Natural killer cell treated with Interleukin-12 subunit alpha and Interleukin-12 subunit beta and Interleukin-15 and Interleukin-18, amount 100 ng/mL, for 72 hours (primary cell): Measurements from ENCODE around the gene DBP. TPM values are rescaled to one million over a fixed set of nuclear protein-coding genes. Genes with fewer than 3 reads are reported as not detected.
A peak's percentile ranks its signal among the peaks of the same experiment; 100 is the strongest.

Source experiments
- ATAC-seq, 2 donors: fragments of 150-1000 bp; cut with Tn5 transposase in 1 of 2; sonication (Bioruptor Pico), chemical (Tn5 transposase) in 1 of 2; 2 replicates each; pipeline ENCODE4 v1.10.0; 2021
- DNase-seq: peaks from one replicate; pipeline ENCODE4 v3.0.0; 2022; ENCODE audit warnings: low spot score
- H3K27ac Mint-ChIP-seq, 2 donors: 1 replicate in 1 of 2; 2 replicates in 1 of 2; pipeline ENCODE4 v1.8.0; 2022; ENCODE audit warnings: mixed read lengths in 2 of 2, mild to moderate bottlenecking in 1 of 2, moderate library complexity in 1 of 2
- H3K27me3 Mint-ChIP-seq, 2 donors: 1 replicate in 1 of 2; 2 replicates in 1 of 2; pipeline ENCODE4 v1.8.0; 2022; ENCODE audit warnings: mixed read lengths in 2 of 2
- H3K36me3 Mint-ChIP-seq: one replicate; pipeline ENCODE4 v1.8.0; 2022; ENCODE audit warnings: mixed read lengths
- H3K4me1 Mint-ChIP-seq, 2 donors: 1 replicate in 1 of 2; 2 replicates in 1 of 2; pipeline ENCODE4 v1.8.0; 2022; ENCODE audit warnings: low read depth in 2 of 2, mixed read lengths in 2 of 2, mild to moderate bottlenecking in 1 of 2
- H3K4me3 Mint-ChIP-seq: one replicate; pipeline ENCODE4 v1.8.0; 2022; ENCODE audit warnings: mixed read lengths
- H3K9me3 Mint-ChIP-seq: 2 replicates; pipeline ENCODE4 v1.8.0; 2022; ENCODE audit warnings: mixed read lengths
- total RNA-seq, 2 donors: library from RNA; stranded (reverse); gene quantifications; one replicate each; pipeline ENCODE4 v1.2.3, GENCODE V29; 2022

The DBP gene
- total RNA-seq, 2 donors from 2014 or later, result 3.8 to 3.9 TPM

DNA sequence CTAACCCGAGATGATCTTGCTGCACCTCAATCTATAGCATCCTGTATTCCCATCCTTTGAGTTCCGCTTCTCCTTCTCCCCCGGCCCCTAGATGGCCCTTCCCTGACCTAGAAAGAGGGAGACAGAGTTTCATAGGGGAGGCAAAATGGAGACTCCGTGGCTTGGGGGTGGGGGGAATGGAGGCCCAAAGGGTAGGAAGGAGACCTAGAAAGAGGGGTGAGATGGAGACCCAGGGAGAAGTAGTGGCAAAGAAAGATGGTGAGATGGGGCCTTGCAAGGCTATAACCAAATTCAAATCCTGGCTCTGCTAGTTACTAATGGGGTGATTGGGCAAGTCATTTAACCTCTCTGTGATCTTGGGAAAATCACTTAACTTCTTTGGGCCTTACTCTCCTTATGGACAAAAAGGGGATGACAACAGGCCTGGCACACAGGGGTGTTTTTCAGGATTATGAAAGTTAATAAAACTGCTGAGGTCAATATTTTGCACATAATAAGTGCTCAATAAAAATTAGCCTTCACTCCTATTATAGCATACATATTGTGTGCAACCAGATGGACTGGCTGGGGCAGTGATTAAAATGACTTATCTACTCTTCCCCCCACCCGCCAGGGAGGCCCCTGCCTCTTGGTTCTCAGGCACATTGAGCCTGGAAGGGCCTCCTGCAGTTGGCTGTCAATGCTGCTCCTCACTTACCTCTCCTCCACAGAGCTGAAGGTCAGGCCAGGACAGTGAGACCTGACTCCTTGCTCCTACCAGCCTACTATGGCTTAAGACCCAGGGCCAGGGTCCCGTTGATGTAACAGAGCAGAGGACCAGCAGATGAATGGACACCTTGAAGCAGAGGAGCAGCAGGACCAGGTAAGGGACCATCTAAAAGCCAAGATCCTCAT, 17.2 kb downstream of the DBP start:
- H3K4me3 Mint-ChIP-seq, result peak overlapping the region; percentile 96
- H3K9me3 Mint-ChIP-seq, result peaks cover 3% of the 10 kb centered on the region
- peaks cover 52% of the 10 kb centered on the region in 2 donors for H3K4me1 Mint-ChIP-seq
- DNase-seq (no peak), ATAC-seq (no peak)
- H3K36me3 Mint-ChIP-seq, result peaks cover 19% of the 10 kb centered on the region
- no peaks in the 10 kb centered on the region for H3K27me3 Mint-ChIP-seq
- H3K27ac Mint-ChIP-seq, result peak overlapping the region; percentile 97 to 99

DNA sequence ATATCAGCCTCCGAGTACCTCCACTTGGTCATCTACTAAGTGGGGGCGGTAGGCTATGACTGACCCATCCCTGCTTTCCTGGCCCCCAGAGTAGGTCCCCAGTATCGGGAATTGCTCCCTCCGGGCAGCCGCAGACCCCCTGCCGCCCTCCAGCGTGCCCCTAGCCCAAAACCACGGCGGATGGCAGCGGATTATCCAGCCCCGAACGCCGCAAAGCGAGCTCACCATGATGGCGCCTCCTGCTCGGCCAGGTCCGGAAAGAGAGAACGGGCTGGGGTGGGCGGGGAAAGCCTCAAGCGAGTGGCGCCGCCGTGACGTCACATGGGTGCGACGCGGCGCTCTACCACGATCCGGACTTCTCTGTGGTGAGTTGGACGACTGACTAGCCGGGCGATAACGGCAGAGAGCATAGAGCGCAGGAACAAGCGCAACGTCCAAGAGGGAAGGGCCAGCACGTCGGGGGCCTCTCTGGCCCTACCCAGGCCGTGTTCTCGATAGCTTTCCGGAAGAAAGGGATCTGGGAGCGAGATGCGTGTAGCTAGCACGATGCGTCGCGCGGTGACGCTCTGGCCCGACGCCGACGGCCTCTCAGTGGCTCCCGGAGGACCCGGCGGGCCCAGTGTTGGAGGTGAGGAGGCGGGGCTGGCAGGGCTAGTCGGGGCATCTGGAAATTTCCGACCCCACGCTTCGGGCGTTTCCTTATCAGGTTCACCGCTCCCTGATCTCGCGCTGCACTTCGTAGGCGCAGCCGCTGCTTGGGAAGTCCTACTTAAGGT, 18.1 kb downstream of the DBP start, which contains the start of the genes RPL18 and SPHK2:
TSS of gene RPL18 (minus strand) at position 263 of the 776 bp plus-strand sequence. CDS start at position 228, 35 bp downstream.
TSS of gene SPHK2 (plus strand) at position 591 of the 776 bp plus-strand sequence. CDS start 1,009 bp downstream, outside the sequence.
- no peaks in the 10 kb centered on the region for H3K27me3 Mint-ChIP-seq
- H3K27ac Mint-ChIP-seq, result peak within 1 kb of the TSS; percentile 97 to 99
- H3K4me3 Mint-ChIP-seq, result peak within 1 kb of the TSS; percentile 96
- H3K36me3 Mint-ChIP-seq, result peaks cover 19% of the 10 kb centered on the region
- ATAC-seq (peak; percentile 91 to 94), DNase-seq (peak; percentile 98)
- H3K4me1 Mint-ChIP-seq, result peaks cover 47 to 50% of the 10 kb centered on the region in 2 donors
- H3K9me3 Mint-ChIP-seq, result peaks cover 3% of the 10 kb centered on the region

DNA sequence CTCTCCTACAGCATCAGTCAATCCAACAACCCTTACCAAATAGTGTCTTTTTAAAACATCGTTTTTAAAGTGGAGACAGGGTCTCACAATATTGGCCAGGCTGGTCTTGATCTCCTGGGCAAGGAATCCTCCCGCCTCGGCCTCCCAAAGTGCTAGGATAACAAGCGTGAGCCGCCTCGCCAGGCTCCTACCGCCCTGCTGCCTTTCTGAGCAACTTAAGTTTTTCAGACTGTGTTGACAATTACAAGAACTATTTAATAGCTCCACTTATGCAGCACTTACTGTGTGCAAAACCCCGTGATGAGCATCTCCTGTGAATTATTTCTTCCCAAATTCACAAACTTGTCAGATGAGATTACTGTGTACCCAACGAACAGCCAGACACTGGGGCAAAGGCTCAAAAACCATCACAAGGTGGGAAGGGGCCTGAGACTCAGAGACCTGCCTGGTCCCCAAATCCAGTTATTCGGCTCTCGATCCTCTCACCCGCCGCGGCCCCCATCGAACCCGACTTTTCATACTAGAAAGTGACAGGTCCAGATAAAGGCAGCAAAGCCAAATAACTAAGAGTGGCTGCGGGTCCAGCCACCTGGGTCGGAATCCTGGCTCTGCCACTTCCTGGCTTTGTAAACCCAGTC, 18.8 kb downstream of the DBP start:
- no peak for DNase-seq
- peak overlapping the region; percentile 96 for H3K4me3 Mint-ChIP-seq
- H3K27ac Mint-ChIP-seq, result peak overlapping the region; percentile 97 to 99
- H3K4me1 Mint-ChIP-seq, result peaks cover 46 to 49% of the 10 kb centered on the region in 2 donors
- peaks cover 12% of the 10 kb centered on the region for H3K36me3 Mint-ChIP-seq
- ATAC-seq, result no peak
- no peaks in the 10 kb centered on the region for H3K9me3 Mint-ChIP-seq
- H3K27me3 Mint-ChIP-seq, result no peaks in the 10 kb centered on the region

DNA sequence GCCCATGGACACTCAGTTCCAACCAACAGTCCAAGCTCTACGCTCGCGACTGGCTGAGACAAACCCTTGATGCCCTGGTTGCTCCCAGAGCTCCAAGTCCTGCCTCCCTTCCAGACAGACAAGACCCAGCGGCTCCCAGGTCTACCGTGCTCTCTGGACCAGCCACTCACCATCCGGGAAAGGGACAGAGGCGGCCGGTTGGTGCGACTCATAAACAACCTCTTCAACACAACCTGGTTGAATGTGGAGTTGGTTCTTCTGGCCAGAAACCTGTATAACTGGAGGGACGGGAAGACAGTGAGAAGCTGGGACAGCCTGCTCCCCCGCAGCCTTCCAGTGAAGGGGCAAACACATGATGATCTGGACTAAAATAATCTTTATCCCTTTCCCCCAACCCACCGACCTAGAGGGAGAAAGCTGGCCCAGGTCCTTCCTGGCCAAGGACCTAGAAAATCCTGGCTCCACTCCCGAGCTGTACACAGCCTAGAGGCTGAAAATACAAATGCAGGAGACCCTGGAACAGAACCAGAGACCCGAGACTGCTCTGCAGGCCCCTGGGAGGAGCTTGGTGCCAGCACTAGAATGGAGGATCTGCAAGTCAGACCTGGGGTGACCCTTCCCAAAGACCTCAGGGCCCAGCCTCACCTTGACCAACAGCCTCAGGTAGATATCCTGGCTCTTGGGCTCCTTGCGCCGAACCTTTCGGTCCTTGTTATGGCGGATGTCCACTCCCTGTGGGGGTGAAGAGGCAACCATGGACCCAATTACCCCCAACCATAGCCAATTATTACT, 19.8 kb downstream of the DBP start:
- ATAC-seq (no peak), DNase-seq (no peak)
- Mint-ChIP-seq H3K4me1 (peaks cover 41 to 46% of the 10 kb centered on the region in 2 donors), H3K9me3 (no peaks in the 10 kb centered on the region), H3K4me3 (peak overlapping the region; percentile 96), H3K27me3 (no peaks in the 10 kb centered on the region), H3K36me3 (peaks cover 12% of the 10 kb centered on the region), H3K27ac (peak overlapping the region; percentile 97 to 99)

DNA sequence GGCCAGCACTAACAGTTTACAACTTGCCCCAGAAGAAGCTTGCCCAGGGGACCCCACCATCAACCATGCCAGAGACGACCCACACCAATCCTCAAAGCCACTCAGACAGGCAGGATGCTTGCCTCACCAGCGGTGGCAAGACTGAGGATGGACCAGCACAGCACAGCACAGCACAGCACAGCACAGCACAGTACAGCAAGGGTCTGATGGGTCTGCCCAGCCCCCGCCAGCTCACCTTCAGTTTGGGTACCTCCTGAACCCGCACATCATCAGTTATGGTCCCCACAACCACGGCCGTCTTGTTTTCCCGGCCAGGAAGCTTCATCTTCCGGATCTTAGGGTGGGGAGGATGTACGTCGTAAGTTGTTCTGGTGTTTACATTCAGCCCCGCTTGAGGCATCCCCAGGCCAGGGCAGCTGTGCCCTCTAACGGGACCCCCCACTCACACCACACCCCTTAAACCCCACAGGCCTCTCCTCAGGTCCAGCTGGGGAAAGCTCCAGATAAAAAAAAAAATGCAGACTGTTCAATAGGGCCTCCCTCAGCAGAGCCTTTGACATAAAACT, 20.6 kb downstream of the DBP start:
- H3K27ac Mint-ChIP-seq, result peak overlapping the region; percentile 97 to 99
- no peak for DNase-seq
- peaks cover 39 to 44% of the 10 kb centered on the region in 2 donors for H3K4me1 Mint-ChIP-seq
- peaks cover 12% of the 10 kb centered on the region for H3K36me3 Mint-ChIP-seq
- no peak for ATAC-seq
- peak overlapping the region; percentile 96 for H3K4me3 Mint-ChIP-seq
- H3K27me3 Mint-ChIP-seq, result no peaks in the 10 kb centered on the region
- H3K9me3 Mint-ChIP-seq, result no peaks in the 10 kb centered on the region

DNA sequence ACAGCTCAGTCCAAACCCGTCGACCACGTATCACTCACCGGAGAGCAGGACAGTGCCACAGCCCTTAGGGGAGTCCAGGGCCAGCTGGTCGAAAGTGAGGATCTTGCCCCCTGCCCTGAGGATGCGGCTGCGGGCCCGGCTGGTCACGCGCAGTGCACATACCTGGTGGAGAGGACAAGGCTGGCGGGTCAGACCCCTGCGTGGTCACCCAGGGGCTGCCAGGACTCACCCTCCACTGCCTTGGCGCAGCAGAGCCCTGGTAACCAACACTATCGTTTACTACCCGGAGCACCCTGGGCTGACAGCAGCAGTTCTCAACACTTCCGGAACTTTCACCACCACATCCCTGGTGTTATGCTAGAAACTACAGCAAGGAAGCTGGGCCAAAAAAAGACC, 21.1 kb downstream of the DBP start:
- no peaks in the 10 kb centered on the region for H3K9me3 Mint-ChIP-seq

DNA sequence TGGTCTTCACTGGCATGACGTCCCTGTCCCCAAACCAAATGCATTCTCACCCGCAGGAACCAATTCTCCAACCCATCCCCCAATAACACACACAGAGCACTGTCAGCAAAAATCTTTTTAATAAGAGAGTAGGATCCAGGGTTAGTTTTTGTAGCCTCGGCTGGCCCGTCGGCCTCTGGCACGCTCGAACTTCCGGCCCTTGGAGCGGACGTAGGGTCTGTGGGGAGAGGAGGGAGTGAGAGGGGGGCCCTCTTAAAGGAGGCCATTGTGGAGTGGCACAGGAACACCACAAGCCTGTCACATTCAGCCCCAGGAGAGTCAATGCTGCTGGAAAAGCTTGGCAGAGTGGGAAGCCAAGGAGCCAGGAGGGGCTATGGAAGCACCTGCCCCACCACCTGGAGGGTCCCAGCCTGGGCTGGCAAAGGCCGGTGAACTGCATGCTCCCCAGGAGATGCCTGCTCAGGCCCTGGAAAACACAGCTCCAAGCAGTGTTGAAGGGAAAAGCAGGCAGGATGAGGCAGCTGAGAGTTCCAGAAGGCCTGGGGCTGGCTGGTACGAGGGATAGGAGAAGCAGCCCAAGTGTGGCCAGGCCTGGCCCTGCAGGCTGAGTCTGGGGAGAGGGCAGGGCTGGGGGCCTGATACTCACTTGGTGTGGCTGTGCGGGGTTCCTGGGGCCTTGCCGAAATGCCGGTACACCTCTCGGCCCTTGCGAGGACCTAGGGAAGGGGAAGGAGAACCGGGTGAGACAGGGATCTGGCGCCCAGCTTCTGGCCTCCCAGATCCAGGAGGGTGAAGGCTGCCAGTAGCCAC, 21.7 kb downstream of the DBP start:
- Mint-ChIP-seq H3K4me1 (peaks cover 36 to 40% of the 10 kb centered on the region in 2 donors), H3K27ac (no peak overlapping the region), H3K27me3 (no peaks in the 10 kb centered on the region)

More for the DNA sequence above, 21.1 kb downstream of the DBP start:
- peaks cover 12% of the 10 kb centered on the region for H3K36me3 Mint-ChIP-seq
- no peak for DNase-seq
- ATAC-seq, result no peak
- H3K27me3 Mint-ChIP-seq, result no peaks in the 10 kb centered on the region
- peak overlapping the region; percentile 96 for H3K4me3 Mint-ChIP-seq
- peaks cover 36 to 40% of the 10 kb centered on the region in 2 donors for H3K4me1 Mint-ChIP-seq
- H3K27ac Mint-ChIP-seq, result peak overlapping the region; percentile 97 to 99

DNA sequence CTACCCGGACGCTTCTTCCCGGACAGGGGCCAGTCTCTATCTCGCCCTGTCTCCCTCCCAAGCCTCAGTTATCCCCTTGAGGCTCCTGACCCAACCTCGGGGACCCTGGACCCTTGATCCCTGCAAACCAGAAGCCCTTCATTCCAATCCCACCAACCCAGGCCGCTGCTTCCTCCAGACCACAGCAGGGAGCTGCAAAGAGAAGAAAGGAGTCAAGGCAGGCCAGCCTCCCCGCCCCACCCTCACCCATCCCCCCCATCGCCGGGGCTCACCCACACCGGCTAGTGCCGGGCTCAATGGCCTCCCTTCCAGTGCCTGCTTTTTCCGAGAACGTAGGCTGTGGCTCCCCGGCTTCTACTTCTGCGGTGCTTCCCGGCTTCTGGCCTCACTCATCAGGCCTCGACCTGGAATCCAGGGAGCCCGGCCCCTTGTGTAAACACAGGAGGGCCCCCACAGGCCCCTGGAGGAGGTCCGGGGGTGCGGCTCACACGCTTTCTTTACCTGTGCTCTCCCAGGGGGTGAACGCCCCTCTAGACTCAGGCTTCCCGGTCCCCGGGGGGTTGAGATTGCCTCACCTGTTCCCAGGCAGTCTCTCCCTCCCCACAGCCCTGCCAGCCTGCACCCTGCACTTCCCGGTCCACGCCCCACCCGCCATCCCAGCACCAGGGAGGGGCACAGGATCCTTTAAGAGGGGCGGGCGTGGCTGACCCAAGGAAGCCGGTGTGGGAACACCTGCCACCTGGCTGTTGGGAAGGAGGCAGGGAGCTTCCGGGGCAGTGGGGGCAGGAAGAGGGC, 22.5 kb downstream of the DBP start, which contains the start of gene FAM83E:
TSS of gene FAM83E (minus strand) at position 641 of the 795 bp plus-strand sequence. CDS start 1,704 bp downstream, outside the sequence.
- DNase-seq, result no peak
- Mint-ChIP-seq H3K27ac (peak within 1 kb of the TSS in 1 of 2 donors; percentile 71), H3K4me3 (no peak within 1 kb of the TSS), H3K36me3 (peaks cover 12% of the 10 kb centered on the region), H3K27me3 (no peaks in the 10 kb centered on the region), H3K9me3 (no peaks in the 10 kb centered on the region), H3K4me1 (peaks cover 29 to 33% of the 10 kb centered on the region in 2 donors)
- no peak for ATAC-seq

More for the DNA sequence above, 21.7 kb downstream of the DBP start:
- Mint-ChIP-seq H3K9me3 (no peaks in the 10 kb centered on the region), H3K4me3 (no peak overlapping the region), H3K36me3 (peaks cover 12% of the 10 kb centered on the region)
- DNase-seq (no peak), ATAC-seq (no peak)

DNA sequence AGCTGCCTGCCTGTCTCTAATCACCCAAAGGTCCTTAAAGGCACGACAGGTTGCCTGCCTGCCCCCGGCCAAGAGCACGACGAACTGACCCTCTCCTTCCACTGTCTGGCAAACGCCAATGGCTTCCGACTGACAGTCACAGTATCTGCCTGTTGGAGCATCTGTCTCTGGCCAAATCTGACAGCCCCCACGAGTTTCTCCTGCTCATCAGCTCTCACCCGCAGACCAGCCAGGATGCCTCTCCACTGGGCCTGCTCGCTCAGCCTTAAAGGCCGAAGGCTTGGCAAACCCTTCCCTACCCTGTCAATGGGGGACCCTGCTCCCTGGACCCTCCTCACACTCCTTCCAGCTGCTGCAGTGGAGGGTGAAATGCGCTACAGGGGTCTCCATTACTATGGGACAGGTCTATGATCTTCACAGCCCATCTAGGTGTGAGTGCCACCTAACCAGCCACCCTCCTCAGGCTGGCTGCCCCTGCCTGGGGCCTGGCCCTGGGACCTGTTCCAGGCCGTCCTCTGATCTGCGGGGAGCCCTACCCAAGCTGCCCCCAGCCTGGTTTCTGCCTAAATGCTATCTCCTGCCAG, 23.2 kb downstream of the DBP start:
- Mint-ChIP-seq H3K4me1 (peaks cover 26 to 27% of the 10 kb centered on the region in 2 donors), H3K27ac (peak overlapping the region in 1 of 2 donors; percentile 71), H3K36me3 (peaks cover 12% of the 10 kb centered on the region), H3K4me3 (no peak overlapping the region), H3K27me3 (no peaks in the 10 kb centered on the region), H3K9me3 (no peaks in the 10 kb centered on the region)
- ATAC-seq (peak in 1 of 2 donors; percentile 0), DNase-seq (no peak)

DNA sequence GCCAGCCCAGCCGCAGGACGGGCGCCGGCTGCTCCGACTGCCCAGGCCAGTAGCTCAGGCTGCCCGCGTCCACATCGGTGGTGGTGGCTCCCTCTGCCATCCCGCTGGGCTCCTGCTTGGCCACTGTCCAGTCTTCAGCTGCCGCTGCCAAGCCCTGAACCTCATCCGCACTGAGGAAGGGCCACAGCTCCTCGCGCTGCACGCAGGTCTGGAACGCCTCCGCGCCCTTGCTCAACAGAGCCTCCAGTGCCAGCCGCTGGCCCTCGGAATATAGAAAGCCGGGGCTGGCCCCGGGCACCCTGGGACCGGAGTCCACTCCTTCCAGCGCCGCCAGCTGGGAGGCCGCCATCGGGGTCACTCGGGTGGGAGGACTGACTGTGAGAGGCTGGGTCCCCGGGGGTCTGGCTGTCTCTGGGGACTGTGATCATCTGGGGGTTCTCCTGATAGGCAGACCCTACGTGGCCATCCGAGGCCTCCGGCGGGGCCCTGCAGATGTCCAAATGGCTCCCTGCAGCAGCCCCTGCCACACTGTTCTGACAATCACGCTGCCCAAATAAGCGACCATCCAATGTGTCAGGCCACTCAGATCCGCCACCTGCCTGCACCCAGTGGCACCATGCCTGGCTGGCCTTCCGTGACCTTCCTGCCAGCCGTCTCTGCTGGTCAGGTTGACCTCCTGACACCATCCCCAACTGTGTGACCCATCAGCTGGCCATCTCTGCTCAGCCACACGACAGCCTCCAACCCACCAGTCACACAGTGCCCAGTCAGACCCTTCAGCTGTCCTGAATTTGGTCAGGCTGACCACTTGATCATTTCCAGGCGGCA, 23.9 kb downstream of the DBP start:
- DNase-seq, result no peak
- H3K36me3 Mint-ChIP-seq, result peaks cover 5% of the 10 kb centered on the region
- H3K4me1 Mint-ChIP-seq, result peaks cover 21% of the 10 kb centered on the region in 2 donors
- no peaks in the 10 kb centered on the region for H3K9me3 Mint-ChIP-seq
- H3K27me3 Mint-ChIP-seq, result no peaks in the 10 kb centered on the region
- no peak overlapping the region for H3K4me3 Mint-ChIP-seq
- peak overlapping the region in 1 of 2 donors; percentile 71 for H3K27ac Mint-ChIP-seq
- peak; percentile 3 to 17 for ATAC-seq
